ENCODE data around the gene MRTFA.

Gene MRTFA

GRCh38 chr22:40449676-40450035 is 186.9 kb downstream of the MRTFA start:
- H3K27ac ChIP-seq = no peak overlapping the region
- no peak for TF ChIP-seq CTCF (conservative IDR thresholded peaks at IDR 0.05)

- TF ChIP-seq CTCF (conservative IDR thresholded peaks at IDR 0.05) = no peak
- no peak overlapping the region for H3K27ac ChIP-seq
Measured at GRCh38 chr22:40446203-40446602, 190.3 kb downstream of the MRTFA start.

- TF ChIP-seq CTCF (conservative IDR thresholded peaks at IDR 0.05) = no peak
- no peak overlapping the region for H3K27ac ChIP-seq
Measured at GRCh38 chr22:40444178-40444831, 192.2 kb downstream of the MRTFA start.

GRCh38 chr22:40443732-40444131 is 192.8 kb downstream of the MRTFA start:
- no peak overlapping the region for H3K27ac ChIP-seq
- TF ChIP-seq CTCF (conservative IDR thresholded peaks at IDR 0.05) = no peak

- no peak for TF ChIP-seq CTCF (conservative IDR thresholded peaks at IDR 0.05)
- no peak overlapping the region for H3K27ac ChIP-seq
Measured at GRCh38 chr22:40441761-40442390, 194.6 kb downstream of the MRTFA start.

- no peak overlapping the region for H3K27ac ChIP-seq
- TF ChIP-seq CTCF (conservative IDR thresholded peaks at IDR 0.05) = peak; percentile 73
Measured at GRCh38 chr22:40436505-40437431, 199.8 kb downstream of the MRTFA start.

- TF ChIP-seq CTCF (conservative IDR thresholded peaks at IDR 0.05) = no peak
- H3K27ac ChIP-seq = no peak overlapping the region
Measured at GRCh38 chr22:40434745-40435144, 201.8 kb downstream of the MRTFA start.

Measured in VCaP (cell line).